Lower leg skin (tissue), 3 donors: ENCODE measurements around the gene FMO3.

Experiments used
- CTCF ChIP-seq, 3 donors: fragments of 450-650 bp; IDR thresholded peaks; one replicate each; pipeline ENCODE4 v1.5.1; 2016; ENCODE audit warnings: antibody characterized with exemption in 3 of 3, mild to moderate bottlenecking in 3 of 3, moderate library complexity in 2 of 3
- POLR2A ChIP-seq, 2 donors: fragments of 450-650 bp; IDR thresholded peaks; one replicate each; pipeline ENCODE4 v1.6.1; 2016 to 2017; ENCODE audit warnings: antibody characterized with exemption in 2 of 2, mild to moderate bottlenecking in 1 of 2, moderate library complexity in 1 of 2

- TF ChIP-seq CTCF (IDR thresholded peaks at IDR 0.05), result no peak
- TF ChIP-seq POLR2A (IDR thresholded peaks at IDR 0.05), result no peak
Observed at GRCh38 chr1:171134204-171134923, 43.7 kb downstream of the FMO3 start.
